Mesenchymal stem cell (in vitro differentiated cells and primary cell): Measurements from ENCODE around the gene SDF4.
A peak's percentile ranks its signal among the peaks of the same experiment; 100 is the strongest.

Experiments used
- DNase-seq: peaks from one replicate; pipeline ENCODE4 v3.0.0-alpha.2; 2013
- H2AFZ ChIP-seq: one replicate; pipeline ENCODE4 v1.6.1; 2013; ENCODE audit warnings: low read depth, mild to moderate bottlenecking, control low read depth, inconsistent platforms, low read length, moderate library complexity
- H2AK5ac ChIP-seq: 2 replicates; pipeline ENCODE4 v1.6.1; 2013; ENCODE audit warnings: low read length, moderate library complexity, mild to moderate bottlenecking, inconsistent platforms; ENCODE audit not compliant: severe bottlenecking
- H2BK120ac ChIP-seq: one replicate; pipeline ENCODE4 v1.6.1; 2013; ENCODE audit warnings: low read depth, mild to moderate bottlenecking, inconsistent platforms, low read length, moderate library complexity
- H2BK12ac ChIP-seq, 2 experiments: one replicate each; pipeline ENCODE4 v1.6.1; 2013; ENCODE audit warnings: inconsistent platforms in 2 of 2, low read length in 2 of 2, mild to moderate bottlenecking in 2 of 2, moderate library complexity in 2 of 2, control low read depth in 1 of 2
- H2BK15ac ChIP-seq: one replicate; pipeline ENCODE4 v1.6.1; 2013; ENCODE audit warnings: mild to moderate bottlenecking, low read depth, inconsistent platforms; ENCODE audit not compliant: poor library complexity, severe bottlenecking
- H2BK5ac ChIP-seq: 2 replicates; pipeline ENCODE4 v1.6.1; 2013; ENCODE audit warnings: low read depth, mild to moderate bottlenecking, low read length, control low read depth, inconsistent platforms; ENCODE audit not compliant: poor library complexity, severe bottlenecking
- H3K14ac ChIP-seq, 2 experiments: one replicate each; pipeline ENCODE4 v1.6.1; 2013; ENCODE audit warnings: inconsistent platforms in 2 of 2, low read length in 2 of 2, control low read depth in 1 of 2, mild to moderate bottlenecking in 1 of 2, moderate library complexity in 1 of 2
- H3K18ac ChIP-seq, 2 experiments: one replicate each; pipeline ENCODE4 v1.6.1; 2013; ENCODE audit warnings: inconsistent platforms in 2 of 2, low read length in 2 of 2, control low read depth in 1 of 2, low read depth in 1 of 2, mild to moderate bottlenecking in 1 of 2
- H3K23ac ChIP-seq, 2 experiments: one replicate each; pipeline ENCODE4 v1.6.1; 2013; ENCODE audit warnings: inconsistent platforms in 2 of 2, low read length in 2 of 2, mild to moderate bottlenecking in 2 of 2, moderate library complexity in 2 of 2, control low read depth in 1 of 2
- H3K27ac ChIP-seq: 2 replicates; pipeline ENCODE4 v1.5.1; 2013; ENCODE audit warnings: mild to moderate bottlenecking, moderate library complexity, low read length, control low read depth, inconsistent platforms; ENCODE audit not compliant: poor library complexity, severe bottlenecking
- H3K27me3 ChIP-seq, 2 experiments: 2 replicates each; pipeline versions ENCODE4 v1.6.1 to v1.7.0; 2013; ENCODE audit warnings: low read length in 2 of 2, mild to moderate bottlenecking in 2 of 2, moderate library complexity in 2 of 2, control low read depth in 1 of 2, inconsistent platforms in 1 of 2; ENCODE audit not compliant: control insufficient read depth in 1 of 2, insufficient read depth in 1 of 2
- H3K36me3 ChIP-seq, 2 experiments: 2 replicates each; pipeline versions ENCODE4 v1.6.1 to v1.7.0; 2013; ENCODE audit warnings: low read length in 2 of 2, control low read depth in 1 of 2, inconsistent platforms in 1 of 2, low read depth in 1 of 2, mild to moderate bottlenecking in 1 of 2; ENCODE audit not compliant: insufficient read depth in 2 of 2, control insufficient read depth in 1 of 2
- H3K4ac ChIP-seq, 2 experiments: one replicate each; pipeline ENCODE4 v1.6.1; 2013; ENCODE audit warnings: inconsistent platforms in 2 of 2, low read length in 2 of 2, mild to moderate bottlenecking in 2 of 2, moderate library complexity in 2 of 2, control low read depth in 1 of 2, low read depth in 1 of 2
- H3K4me1 ChIP-seq: 2 replicates; pipeline ENCODE4 v1.6.1; 2013; ENCODE audit warnings: low read depth, low read length, control low read depth; ENCODE audit not compliant: control insufficient read depth, insufficient read depth
- H3K4me2 ChIP-seq: 2 replicates; pipeline ENCODE4 v1.6.1; 2013; ENCODE audit warnings: low read length, mild to moderate bottlenecking, inconsistent platforms; ENCODE audit not compliant: poor library complexity, severe bottlenecking
- H3K4me3 ChIP-seq, 2 experiments: 2 replicates each; pipeline versions ENCODE4 v1.5.1 to v1.7.0; 2013; ENCODE audit warnings: low read length in 2 of 2, mild to moderate bottlenecking in 2 of 2, control low read depth in 1 of 2, low read depth in 1 of 2; ENCODE audit not compliant: insufficient read depth in 1 of 2
- H3K79me1 ChIP-seq: replicated peaks from 2 replicates; pipeline ENCODE4 v1.6.1; 2013; ENCODE audit warnings: mild to moderate bottlenecking, control low read depth, low read length, inconsistent platforms; ENCODE audit not compliant: poor library complexity, severe bottlenecking
- H3K9ac ChIP-seq: 2 replicates; pipeline ENCODE4 v1.7.0; 2013; ENCODE audit warnings: mild to moderate bottlenecking, low read length, moderate library complexity
- H3K9me3 ChIP-seq: 2 replicates; pipeline ENCODE4 v1.7.0; 2013; ENCODE audit warnings: mild to moderate bottlenecking, low read length; ENCODE audit not compliant: control insufficient read depth
- H4K8ac ChIP-seq: one replicate; pipeline ENCODE4 v1.6.1; 2013; ENCODE audit warnings: inconsistent platforms, mild to moderate bottlenecking, low read length, moderate library complexity
- H4K91ac ChIP-seq: one replicate; pipeline ENCODE4 v1.6.1; 2013; ENCODE audit warnings: mild to moderate bottlenecking, low read length, inconsistent platforms
- WGBS: methylation state at CpG from one replicate; pipeline ENCODE4 v1.1.7; 2013; ENCODE audit warnings: mixed read lengths; 5-methylcytosine and 5-hydroxymethylcytosine counted together

The SDF4 gene

DNA sequence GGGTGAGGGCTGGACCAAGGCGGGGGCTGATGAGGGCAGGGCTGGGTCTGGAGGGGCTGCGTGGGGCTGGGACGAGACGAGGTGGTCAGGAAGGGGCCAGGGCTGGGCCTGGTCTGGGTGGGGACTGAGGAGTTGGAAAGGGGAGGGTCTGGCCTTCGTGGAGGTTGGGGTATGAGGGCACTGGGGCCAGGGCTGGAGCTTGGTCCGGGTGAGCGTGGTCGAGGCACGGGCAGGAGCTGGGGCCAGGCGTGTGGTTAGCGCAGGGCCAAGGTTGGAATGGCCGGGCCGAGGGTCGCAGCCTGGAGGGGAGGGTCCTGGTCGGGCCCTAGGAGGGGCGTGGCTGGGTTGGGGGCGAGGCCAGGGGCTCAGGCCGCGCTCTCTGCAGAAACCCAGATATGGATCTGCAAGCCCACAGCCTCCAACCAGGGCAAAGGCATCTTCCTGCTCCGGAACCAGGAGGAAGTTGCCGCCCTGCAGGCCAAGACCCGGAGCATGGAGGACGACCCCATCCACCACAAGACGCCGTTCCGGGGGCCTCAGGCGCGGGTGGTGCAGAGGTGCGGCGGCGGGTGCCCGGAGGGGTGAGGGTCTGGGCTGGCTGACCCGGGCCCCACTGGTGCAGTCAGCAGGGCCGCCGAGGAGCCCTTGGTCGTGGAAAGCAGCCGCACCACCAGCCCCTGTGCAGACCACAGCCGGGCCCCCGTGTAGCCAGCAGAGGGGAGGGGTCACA lies 49.1 kb downstream of the SDF4 start:
- Histone ChIP-seq H3K9me3 (no peaks in the 10 kb centered on the region), H2BK5ac (no peak overlapping the region), H2AFZ (no peak overlapping the region), H2BK120ac (no peak overlapping the region), H3K9ac (no peak overlapping the region), H3K36me3 (peaks cover 0 to 4% of the 10 kb centered on the region in 2 experiments), H3K14ac (no peak overlapping the region), H3K23ac (no peak overlapping the region), H4K8ac (no peak overlapping the region), H2BK15ac (no peak overlapping the region), H3K27ac (no peak overlapping the region), H2AK5ac (no peak overlapping the region), H4K91ac (no peak overlapping the region), H3K18ac (no peak overlapping the region), H3K79me1 (no peaks in the 10 kb centered on the region), H3K4me1 (peaks cover 37% of the 10 kb centered on the region), H3K4ac (no peak overlapping the region), H3K4me3 (no peak overlapping the region), H3K27me3 (peaks cover 4 to 52% of the 10 kb centered on the region in 2 experiments), H3K4me2 (no peak overlapping the region), H2BK12ac (no peak overlapping the region)
- WGBS, result 83% methylated on average over 34 of the region's 39 CpGs
- no peak for DNase-seq

DNA sequence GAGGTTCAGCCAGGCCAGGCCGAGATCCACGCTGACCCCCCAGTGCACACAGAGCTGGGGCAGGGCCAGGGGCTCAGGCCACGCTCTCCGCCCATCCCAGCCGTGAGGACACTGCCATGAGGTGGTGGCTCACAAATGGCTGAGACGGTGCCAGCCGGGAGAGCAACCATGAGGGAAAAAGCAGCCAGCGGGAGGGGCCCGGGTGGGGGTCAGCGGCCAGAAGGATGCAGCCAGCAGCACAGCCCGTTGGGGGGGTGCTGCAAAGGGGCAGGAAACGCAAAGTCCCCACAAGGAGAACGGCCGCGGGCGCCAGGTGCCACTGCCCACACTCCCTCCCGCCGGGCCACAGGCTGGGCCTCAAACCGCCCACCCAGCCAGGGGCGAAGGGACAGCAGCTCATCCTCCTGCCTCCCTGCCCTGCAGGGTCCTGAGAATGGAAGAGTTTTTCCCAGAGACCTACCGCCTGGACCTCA lies 49.8 kb downstream of the SDF4 start:
- H3K4me1 ChIP-seq, result peaks cover 42% of the 10 kb centered on the region
- no peak overlapping the region for H2BK15ac ChIP-seq
- H4K91ac ChIP-seq, result no peak overlapping the region
- no peak overlapping the region for H3K4me3 ChIP-seq
- H2BK120ac ChIP-seq, result no peak overlapping the region
- no peak overlapping the region for H3K27ac ChIP-seq
- no peak overlapping the region for H3K14ac ChIP-seq
- H3K79me1 ChIP-seq, result no peaks in the 10 kb centered on the region
- no peak overlapping the region for H3K4me2 ChIP-seq
- peaks cover 0 to 4% of the 10 kb centered on the region in 2 experiments for H3K36me3 ChIP-seq
- H4K8ac ChIP-seq, result no peak overlapping the region
- no peaks in the 10 kb centered on the region for H3K9me3 ChIP-seq
- H3K23ac ChIP-seq, result no peak overlapping the region
- H2AK5ac ChIP-seq, result no peak overlapping the region
- H3K9ac ChIP-seq, result no peak overlapping the region
- no peak overlapping the region for H2AFZ ChIP-seq
- H2BK12ac ChIP-seq, result no peak overlapping the region
- H2BK5ac ChIP-seq, result no peak overlapping the region
- H3K4ac ChIP-seq, result no peak overlapping the region
- 89% methylated on average over 21 of the region's 21 CpGs for WGBS
- no peak for DNase-seq
- H3K18ac ChIP-seq, result no peak overlapping the region
- H3K27me3 ChIP-seq, result peaks cover 10 to 59% of the 10 kb centered on the region in 2 experiments

DNA sequence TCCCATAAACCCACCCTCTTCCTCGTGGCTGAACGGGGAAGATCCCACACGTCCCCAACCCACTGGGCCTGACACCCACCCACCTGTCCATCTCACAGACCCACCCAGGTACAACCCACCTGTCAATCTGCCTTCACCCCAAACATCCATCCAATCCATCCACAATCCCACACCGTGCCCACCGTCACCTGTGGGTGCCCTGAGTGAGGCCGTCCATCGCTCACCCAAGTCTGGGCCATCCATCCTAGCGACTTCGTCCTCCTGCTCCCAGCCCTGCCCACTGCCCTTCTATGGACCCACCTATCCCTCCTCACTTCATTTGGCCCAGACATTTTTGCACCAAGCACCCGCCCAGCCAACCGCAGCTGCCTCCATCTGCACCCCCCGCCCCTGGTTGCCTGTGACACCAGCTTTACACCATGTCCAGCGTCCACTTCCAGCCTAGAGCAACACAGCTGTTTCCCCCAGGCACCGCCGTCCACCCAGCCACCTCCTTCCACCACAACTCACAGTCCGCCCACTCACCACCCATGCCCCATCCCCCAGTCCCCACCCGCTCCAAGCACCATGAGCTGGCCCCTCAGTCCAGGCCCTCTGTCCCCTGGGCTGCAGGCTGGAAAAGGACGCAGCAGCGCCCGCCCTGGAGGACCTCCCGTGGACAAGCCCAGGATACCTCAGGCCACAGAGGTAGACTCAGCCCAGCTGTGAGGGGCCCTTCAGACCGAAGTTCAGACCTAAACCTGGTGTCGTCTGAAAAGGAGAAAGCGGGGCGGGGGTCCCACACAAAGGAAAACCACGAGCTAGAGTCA lies 50.5 kb downstream of the SDF4 start:
- Histone ChIP-seq H2BK5ac (no peak overlapping the region), H2BK12ac (no peak overlapping the region), H2AFZ (no peak overlapping the region), H3K4me1 (peaks cover 47% of the 10 kb centered on the region), H3K27me3 (peaks cover 17 to 65% of the 10 kb centered on the region in 2 experiments), H3K9ac (no peak overlapping the region), H3K79me1 (no peaks in the 10 kb centered on the region), H3K14ac (no peak overlapping the region), H2AK5ac (peak overlapping the region; percentile 33), H3K23ac (no peak overlapping the region), H3K18ac (no peak overlapping the region), H3K4ac (no peak overlapping the region), H3K4me3 (no peak overlapping the region), H3K27ac (no peak overlapping the region), H3K36me3 (peaks cover 0 to 4% of the 10 kb centered on the region in 2 experiments), H3K4me2 (no peak overlapping the region), H2BK120ac (no peak overlapping the region), H2BK15ac (no peak overlapping the region), H4K91ac (peak overlapping the region; percentile 35), H3K9me3 (no peaks in the 10 kb centered on the region), H4K8ac (no peak overlapping the region)
- no peak for DNase-seq
- WGBS, result 88% methylated on average over 26 of the region's 26 CpGs
